Head of caudate nucleus (tissue), 42 donors: ENCODE results near the gene PLEKHH1.

ENCODE experiments used
- DNase-seq, 42 donors: peaks; one replicate each; pipeline versions ENCODE4 v3.0.0 to v3.0.0-alpha.2; 2020 to 2021; ENCODE audit warnings: mixed read lengths in 7 of 42
- intact Hi-C: fragments of 100-400 bp; cut with DNase I; formaldehyde crosslinking; loops from one replicate; pipeline ENCODE4 v1.15.0; 2022

PLEKHH1 gene

GRCh38 chr14:67633451-67634147, 100.5 kb downstream of the PLEKHH1 start:
- no peak for DNase-seq
- intact Hi-C loops, result no loop called here

GRCh38 chr14:67636361-67636919, 103.3 kb downstream of the PLEKHH1 start:
- intact Hi-C loops, result no loop called here
- no peak for DNase-seq

- DNase-seq, result no peak
- intact Hi-C loops, result no loop called here
Measured at GRCh38 chr14:67638642-67639041, 105.6 kb downstream of the PLEKHH1 start.
